ENCODE data around the gene TRIM46. TPM values are rescaled to one million over a fixed set of nuclear protein-coding genes. Genes with fewer than 3 reads are reported as not detected.
"Not testable (repeated sequence)": the region's sequence is repeated elsewhere in the genome, so short reads cannot be mapped to it uniquely, and the experiment has no call there.

The TRIM46 gene
- total RNA-seq, 1 donor from 2014 or later, result 1.2 TPM

GRCh38 chr1:155226188-155226909 lies 52.7 kb downstream of the TRIM46 start:
- DNase-seq (peak; percentile 66), ATAC-seq (ENCODE audit: low read depth) (peak; percentile 37)
- ChIA-PET POLR2A (interaction anchor here (0.6 to 6.8 kb wide), 13 partner anchors 14 to 735 kb away, joined by 3 to 75 read pairs (median 5); partner anchors contain the start of genes CLK2, KRTCAP2, MTX1 and SCAMP3), CTCF (interaction anchor here (0.8 to 5.5 kb wide), 10 partner anchors 19 to 135 kb away, joined by 3 to 110 read pairs (median 6); partner anchors contain the start of genes KRTCAP2, MTX1, THBS3 and TRIM46)
- peaks cover 4% of the 10 kb centered on the region for H3K36me3 Mint-ChIP-seq (ENCODE audit: low read depth)
- no peak for TF ChIP-seq CTCF (IDR thresholded peaks at IDR 0.05)
- intact Hi-C loops (cut with micrococcal nuclease), result loop anchor here (1.0 to 5.0 kb wide), 3 partner anchors 19 to 50 kb away; partner anchors contain the start of gene THBS3
- peaks cover 46% of the 10 kb centered on the region for H3K4me1 Mint-ChIP-seq
- H3K27me3 Mint-ChIP-seq, result no peaks in the 10 kb centered on the region
- H3K9me3 Mint-ChIP-seq, result no peaks in the 10 kb centered on the region
- H3K27ac Mint-ChIP-seq, result peak overlapping the region; percentile 87
- peak overlapping the region; percentile 88 for H3K4me3 Mint-ChIP-seq

- peak; percentile 8 for ATAC-seq (ENCODE audit: low read depth)
- POLR2A ChIA-PET, result interaction anchor here (0.6 to 6.8 kb wide), 14 partner anchors 14 to 734 kb away, joined by 3 to 75 read pairs (median 4); partner anchors contain the start of genes CLK2, KRTCAP2, MTX1 and SCAMP3
- peaks cover 4% of the 10 kb centered on the region for H3K36me3 Mint-ChIP-seq (ENCODE audit: low read depth)
Measured at GRCh38 chr1:155226910-155227260, 53.2 kb downstream of the TRIM46 start.

GRCh38 chr1:155227261-155228095 lies 53.8 kb downstream of the TRIM46 start:
- ChIA-PET POLR2A (interaction anchor here (0.6 to 6.8 kb wide), 14 partner anchors 13 to 734 kb away, joined by 3 to 75 read pairs (median 5); partner anchors contain the start of genes CLK2, MTX1, SCAMP3 and SLC50A1), CTCF (interaction anchor here (0.8 to 5.5 kb wide), 9 partner anchors 18 to 60 kb away, joined by 3 to 110 read pairs (median 7); partner anchors contain the start of genes KRTCAP2, MTX1, THBS3 and TRIM46)
- peaks cover 4% of the 10 kb centered on the region for H3K36me3 Mint-ChIP-seq (ENCODE audit: low read depth)
- intact Hi-C loops (cut with micrococcal nuclease), result loop anchor here (1.0 to 5.0 kb wide), 4 partner anchors 17 to 46 kb away; partner anchors contain the start of genes CLK2 and SCAMP3
- H3K4me3 Mint-ChIP-seq, result peak overlapping the region; percentile 88
- H3K27ac Mint-ChIP-seq, result peak overlapping the region; percentile 87
- no peak for TF ChIP-seq CTCF (IDR thresholded peaks at IDR 0.05)
- peaks cover 43% of the 10 kb centered on the region for H3K4me1 Mint-ChIP-seq
- peak; percentile 90 for DNase-seq
- H3K27me3 Mint-ChIP-seq, result no peaks in the 10 kb centered on the region
- ATAC-seq (ENCODE audit: low read depth), result peak; percentile 96
- no peaks in the 10 kb centered on the region for H3K9me3 Mint-ChIP-seq

More at GRCh38 chr1:155226910-155227260, 53.2 kb downstream of the TRIM46 start:
- no peaks in the 10 kb centered on the region for H3K9me3 Mint-ChIP-seq
- no peak for DNase-seq
- no peaks in the 10 kb centered on the region for H3K27me3 Mint-ChIP-seq
- H3K27ac Mint-ChIP-seq, result peak overlapping the region; percentile 87
- peaks cover 46% of the 10 kb centered on the region for H3K4me1 Mint-ChIP-seq
- CTCF ChIA-PET, result interaction anchor here (0.8 to 5.5 kb wide), 10 partner anchors 18 to 136 kb away, joined by 3 to 110 read pairs (median 6); partner anchors contain the start of genes KRTCAP2, MTX1, THBS3 and TRIM46
- peak overlapping the region; percentile 88 for H3K4me3 Mint-ChIP-seq
- intact Hi-C loops (cut with micrococcal nuclease), result loop anchor here (1.0 to 5.0 kb wide), 6 partner anchors 17 to 51 kb away; partner anchors contain the start of genes CLK2, SCAMP3 and THBS3
- TF ChIP-seq CTCF (IDR thresholded peaks at IDR 0.05), result no peak

- Mint-ChIP-seq H3K27ac (peak overlapping the region; percentile 87), H3K4me1 (peaks cover 40% of the 10 kb centered on the region), H3K4me3 (peak overlapping the region; percentile 88), H3K27me3 (no peaks in the 10 kb centered on the region), H3K9me3 (no peaks in the 10 kb centered on the region), H3K36me3 (ENCODE audit: low read depth) (peaks cover 4% of the 10 kb centered on the region)
- no peak for TF ChIP-seq CTCF (IDR thresholded peaks at IDR 0.05)
- ATAC-seq (ENCODE audit: low read depth) (no peak), DNase-seq (no peak)
- CTCF ChIA-PET, result interaction anchor here (0.7 to 5.5 kb wide), 6 partner anchors 21 to 54 kb away, joined by 3 to 110 read pairs (median 10); partner anchors contain the start of genes KRTCAP2, MTX1, THBS3 and TRIM46
- POLR2A ChIA-PET, result interaction anchor here (0.6 to 6.8 kb wide), 3 partner anchors 20 to 89 kb away, joined by 9 to 75 read pairs (median 9); partner anchors contain the start of genes MTX1 and THBS3
- intact Hi-C loops (cut with micrococcal nuclease), result loop anchor here (5.0 kb wide), 1 partner anchor 36 kb away; no protein-coding TSS in a partner anchor
Measured at GRCh38 chr1:155228096-155228427, 54.4 kb downstream of the TRIM46 start.

- peaks cover 14% of the 10 kb centered on the region for H3K36me3 Mint-ChIP-seq (ENCODE audit: low read depth)
- H3K9me3 Mint-ChIP-seq; H3K27me3 Mint-ChIP-seq; H3K27ac Mint-ChIP-seq; CTCF ChIA-PET; intact Hi-C loops (cut with micrococcal nuclease); H3K4me3 Mint-ChIP-seq; POLR2A ChIA-PET; ATAC-seq (ENCODE audit: low read depth); DNase-seq: not testable (repeated sequence)
- peaks cover 11% of the 10 kb centered on the region for H3K4me1 Mint-ChIP-seq
Measured at GRCh38 chr1:155231302-155231701, 57.7 kb downstream of the TRIM46 start.

GRCh38 chr1:155232001-155232978 lies 58.6 kb downstream of the TRIM46 start:
- DNase-seq; H3K27ac Mint-ChIP-seq; intact Hi-C loops (cut with micrococcal nuclease); H3K27me3 Mint-ChIP-seq; H3K4me3 Mint-ChIP-seq; H3K4me1 Mint-ChIP-seq; ATAC-seq (ENCODE audit: low read depth); CTCF ChIA-PET; H3K9me3 Mint-ChIP-seq: not testable (repeated sequence)
- peaks cover 19% of the 10 kb centered on the region for H3K36me3 Mint-ChIP-seq (ENCODE audit: low read depth)
- POLR2A ChIA-PET, result interaction anchor here (0.5 kb wide), 1 partner anchor 26 kb away, joined by 3 read pairs; no protein-coding TSS in a partner anchor
